ENCODE results near the gene CNNM1. TPM values are rescaled to one million over a fixed set of nuclear protein-coding genes. Genes with fewer than 3 reads are reported as not detected.

The CNNM1 gene
- total and polyA plus RNA-seq, 5 donors from 2014 or later, result 0.07 TPM; not detected in 4

DNA sequence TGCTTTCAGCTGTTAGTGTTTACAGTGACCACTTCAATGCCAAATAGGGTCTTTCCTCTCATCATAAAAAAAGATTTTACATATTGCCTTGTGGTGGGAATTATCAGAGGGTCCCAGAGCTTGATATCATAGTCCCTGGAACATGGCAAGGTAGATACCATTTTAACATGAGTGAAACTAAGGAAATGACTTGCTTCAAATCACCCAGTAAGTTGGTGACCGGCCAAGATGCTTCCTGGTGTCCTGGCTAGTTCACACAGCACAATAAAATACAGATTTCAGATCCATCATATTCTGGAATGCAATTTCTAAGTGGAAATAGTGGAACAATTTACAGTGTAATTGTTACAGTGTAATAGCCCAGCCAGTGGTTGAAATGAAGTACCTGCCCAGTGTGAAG is 36.6 kb downstream of the CNNM1 start:
- no peaks in the 10 kb centered on the region for H3K36me3 ChIP-seq (ENCODE audit: control insufficient read depth, insufficient read depth, low read length)
- DNase-seq (no peak), ATAC-seq (ENCODE audit: low read depth in 2 of 2) (no peak)
- H3K36me3 Mint-ChIP-seq, result no peaks in the 10 kb centered on the region
- peaks cover 17% of the 10 kb centered on the region for H3K27me3 Mint-ChIP-seq
- no peaks in the 10 kb centered on the region for H3K9me3 ChIP-seq (ENCODE audit: control insufficient read depth in 2 of 2, low read length in 2 of 2)
- peaks cover 0 to 3% (median 0%) of the 10 kb centered on the region in 7 donors for H3K9me3 Mint-ChIP-seq
- no peak overlapping the region for H3K27ac Mint-ChIP-seq
- no peaks in the 10 kb centered on the region for H3K4me1 ChIP-seq (ENCODE audit: control insufficient read depth, insufficient read depth, low read length, poor library complexity, severe bottlenecking)
- no peak overlapping the region for H3K27ac ChIP-seq (ENCODE audit: insufficient read depth, low read length, poor library complexity, severe bottlenecking)
- peaks cover 9% of the 10 kb centered on the region for H3K27me3 ChIP-seq (ENCODE audit: control insufficient read depth, insufficient read depth, low read length)
- no peak overlapping the region for H3K4me3 ChIP-seq (ENCODE audit: low read depth, low read length)
- H3K4me1 Mint-ChIP-seq, result peaks cover 0 to 2% (median 0%) of the 10 kb centered on the region in 4 donors
- H3K4me3 Mint-ChIP-seq, result no peak overlapping the region

DNA sequence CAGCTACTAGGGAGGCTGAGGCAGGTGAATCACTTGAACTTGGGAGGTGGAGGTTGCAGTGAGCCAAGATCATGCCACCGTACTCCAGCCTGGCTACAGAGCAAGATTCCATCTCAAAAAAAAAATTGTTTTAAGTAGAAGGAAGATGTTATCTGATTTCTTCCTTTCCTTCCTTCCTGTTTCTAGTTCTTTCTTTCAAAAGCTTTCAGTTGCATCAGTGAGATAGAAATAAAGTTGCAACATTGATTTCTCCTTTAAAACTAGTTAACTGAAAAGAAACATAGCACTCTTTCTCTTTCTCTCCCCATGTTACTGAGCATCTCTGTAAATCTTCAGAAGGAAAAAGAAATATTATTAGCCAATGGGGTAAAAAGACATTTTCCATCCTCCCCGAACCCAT is 37.5 kb downstream of the CNNM1 start:
- Histone ChIP-seq H3K9me3 (ENCODE audit: control insufficient read depth in 2 of 2, low read length in 2 of 2) (no peaks in the 10 kb centered on the region), H3K27ac (ENCODE audit: insufficient read depth, low read length, poor library complexity, severe bottlenecking) (no peak overlapping the region), H3K4me3 (ENCODE audit: low read depth, low read length) (no peak overlapping the region), H3K36me3 (ENCODE audit: control insufficient read depth, insufficient read depth, low read length) (no peaks in the 10 kb centered on the region), H3K4me1 (ENCODE audit: control insufficient read depth, insufficient read depth, low read length, poor library complexity, severe bottlenecking) (no peaks in the 10 kb centered on the region), H3K27me3 (ENCODE audit: control insufficient read depth, insufficient read depth, low read length) (peaks cover 9% of the 10 kb centered on the region)
- ATAC-seq (ENCODE audit: low read depth in 2 of 2) (no peak), DNase-seq (no peak)
- Mint-ChIP-seq H3K36me3 (no peaks in the 10 kb centered on the region), H3K9me3 (peaks cover 0 to 3% (median 0%) of the 10 kb centered on the region in 7 donors), H3K27ac (no peak overlapping the region), H3K4me3 (no peak overlapping the region), H3K4me1 (peaks cover 0 to 9% (median 2%) of the 10 kb centered on the region in 4 donors), H3K27me3 (peaks cover 27% of the 10 kb centered on the region)

- Mint-ChIP-seq H3K27me3 (peaks cover 34% of the 10 kb centered on the region), H3K36me3 (no peaks in the 10 kb centered on the region), H3K4me3 (no peak overlapping the region), H3K27ac (no peak overlapping the region), H3K4me1 (peaks cover 0 to 9% (median 2%) of the 10 kb centered on the region in 4 donors), H3K9me3 (peaks cover 0 to 3% (median 0%) of the 10 kb centered on the region in 7 donors)
- Histone ChIP-seq H3K4me1 (ENCODE audit: control insufficient read depth, insufficient read depth, low read length, poor library complexity, severe bottlenecking) (no peaks in the 10 kb centered on the region), H3K36me3 (ENCODE audit: control insufficient read depth, insufficient read depth, low read length) (no peaks in the 10 kb centered on the region), H3K27ac (ENCODE audit: insufficient read depth, low read length, poor library complexity, severe bottlenecking) (no peak overlapping the region), H3K27me3 (ENCODE audit: control insufficient read depth, insufficient read depth, low read length) (peaks cover 15% of the 10 kb centered on the region), H3K4me3 (ENCODE audit: low read depth, low read length) (no peak overlapping the region), H3K9me3 (ENCODE audit: control insufficient read depth in 2 of 2, low read length in 2 of 2) (no peaks in the 10 kb centered on the region)
- DNase-seq, result no peak
- ATAC-seq (ENCODE audit: low read depth in 2 of 2), result no peak
Observed at GRCh38 chr10:99368646-99369045, 39.5 kb downstream of the CNNM1 start.

- no peak overlapping the region for H3K27ac Mint-ChIP-seq
- H3K27me3 ChIP-seq (ENCODE audit: control insufficient read depth, insufficient read depth, low read length), result peaks cover 18% of the 10 kb centered on the region
Observed at GRCh38 chr10:99369126-99369525, 40.0 kb downstream of the CNNM1 start.

GRCh38 chr10:99369551-99369950 is 40.4 kb downstream of the CNNM1 start:
- H3K4me3 Mint-ChIP-seq, result no peak overlapping the region
- DNase-seq (no peak), ATAC-seq (ENCODE audit: low read depth in 2 of 2) (no peak)
- no peak overlapping the region for H3K27ac ChIP-seq (ENCODE audit: insufficient read depth, low read length, poor library complexity, severe bottlenecking)
- peaks cover 19% of the 10 kb centered on the region for H3K27me3 ChIP-seq (ENCODE audit: control insufficient read depth, insufficient read depth, low read length)
- H3K4me1 ChIP-seq (ENCODE audit: control insufficient read depth, insufficient read depth, low read length, poor library complexity, severe bottlenecking), result no peaks in the 10 kb centered on the region
- no peaks in the 10 kb centered on the region for H3K36me3 Mint-ChIP-seq
- no peak overlapping the region for H3K4me3 ChIP-seq (ENCODE audit: low read depth, low read length)
- peaks cover 0 to 3% (median 0%) of the 10 kb centered on the region in 7 donors for H3K9me3 Mint-ChIP-seq
- H3K27me3 Mint-ChIP-seq, result peaks cover 35% of the 10 kb centered on the region
- H3K4me1 Mint-ChIP-seq, result peaks cover 0 to 9% (median 2%) of the 10 kb centered on the region in 4 donors
- peak overlapping the region in 1 of 3 donors; percentile 2 for H3K27ac Mint-ChIP-seq
- H3K36me3 ChIP-seq (ENCODE audit: control insufficient read depth, insufficient read depth, low read length), result no peaks in the 10 kb centered on the region
- no peaks in the 10 kb centered on the region for H3K9me3 ChIP-seq (ENCODE audit: control insufficient read depth in 2 of 2, low read length in 2 of 2)

More at GRCh38 chr10:99369126-99369525, 40.0 kb downstream of the CNNM1 start:
- no peak overlapping the region for H3K4me3 ChIP-seq (ENCODE audit: low read depth, low read length)
- Mint-ChIP-seq H3K36me3 (no peaks in the 10 kb centered on the region), H3K27me3 (peaks cover 34% of the 10 kb centered on the region), H3K4me1 (peaks cover 0 to 9% (median 2%) of the 10 kb centered on the region in 4 donors), H3K4me3 (no peak overlapping the region), H3K9me3 (peaks cover 0 to 3% (median 0%) of the 10 kb centered on the region in 7 donors)
- H3K36me3 ChIP-seq (ENCODE audit: control insufficient read depth, insufficient read depth, low read length), result no peaks in the 10 kb centered on the region
- no peak overlapping the region for H3K27ac ChIP-seq (ENCODE audit: insufficient read depth, low read length, poor library complexity, severe bottlenecking)
- H3K9me3 ChIP-seq (ENCODE audit: control insufficient read depth in 2 of 2, low read length in 2 of 2), result no peaks in the 10 kb centered on the region
- ATAC-seq (ENCODE audit: low read depth in 2 of 2), result no peak
- no peak for DNase-seq
- H3K4me1 ChIP-seq (ENCODE audit: control insufficient read depth, insufficient read depth, low read length, poor library complexity, severe bottlenecking), result no peaks in the 10 kb centered on the region

- H3K9me3 Mint-ChIP-seq, result peaks cover 0 to 3% (median 0%) of the 10 kb centered on the region in 7 donors
- Histone ChIP-seq H3K36me3 (ENCODE audit: control insufficient read depth, insufficient read depth, low read length) (no peaks in the 10 kb centered on the region), H3K4me3 (ENCODE audit: low read depth, low read length) (no peak overlapping the region), H3K27me3 (ENCODE audit: control insufficient read depth, insufficient read depth, low read length) (peaks cover 21% of the 10 kb centered on the region), H3K27ac (ENCODE audit: insufficient read depth, low read length, poor library complexity, severe bottlenecking) (no peak overlapping the region), H3K9me3 (ENCODE audit: control insufficient read depth in 2 of 2, low read length in 2 of 2) (no peaks in the 10 kb centered on the region), H3K4me1 (ENCODE audit: control insufficient read depth, insufficient read depth, low read length, poor library complexity, severe bottlenecking) (no peaks in the 10 kb centered on the region)
- H3K4me3 Mint-ChIP-seq, result no peak overlapping the region
- H3K27ac Mint-ChIP-seq, result no peak overlapping the region
- H3K27me3 Mint-ChIP-seq, result peaks cover 48% of the 10 kb centered on the region
- DNase-seq (peak in 1 of 3 donors; percentile 10), ATAC-seq (ENCODE audit: low read depth in 2 of 2) (no peak)
- peaks cover 0 to 9% (median 2%) of the 10 kb centered on the region in 4 donors for H3K4me1 Mint-ChIP-seq
- no peaks in the 10 kb centered on the region for H3K36me3 Mint-ChIP-seq
Observed at GRCh38 chr10:99370993-99371392, 41.8 kb downstream of the CNNM1 start.

DNA sequence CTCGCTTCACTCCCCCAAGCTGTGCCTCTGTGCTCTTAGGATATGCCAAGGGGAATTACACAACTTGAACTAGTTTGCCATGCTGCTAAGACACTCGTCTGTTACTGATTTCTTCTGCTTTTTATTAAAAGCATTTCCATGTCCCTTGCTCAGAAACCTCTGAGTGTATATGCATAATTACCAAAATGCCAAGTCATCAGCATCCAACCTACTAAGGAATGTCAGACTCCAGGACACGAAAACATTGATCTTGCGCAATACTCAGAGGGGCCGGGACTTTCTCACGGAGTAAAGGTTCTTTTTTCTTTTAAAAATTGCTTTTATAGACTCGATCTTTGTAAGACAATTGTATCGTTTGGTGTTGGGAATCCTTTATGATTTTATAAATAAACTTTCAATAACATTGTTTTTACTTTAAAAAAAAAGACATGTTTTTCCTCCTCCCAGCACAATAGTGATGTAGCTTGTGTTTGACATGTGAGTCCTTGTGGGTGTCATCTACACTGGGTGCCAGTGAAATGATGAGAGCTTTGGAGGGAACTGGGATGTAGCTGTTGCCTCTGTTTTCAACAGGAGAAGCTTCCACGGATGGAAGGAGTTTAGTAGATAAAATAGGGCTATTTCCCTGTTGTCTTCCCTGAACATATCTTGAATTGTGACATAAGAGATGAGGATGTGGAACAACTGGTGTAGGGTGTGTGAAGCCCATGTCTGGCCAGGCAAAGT is 43.6 kb downstream of the CNNM1 start:
- Histone ChIP-seq H3K4me1 (ENCODE audit: control insufficient read depth, insufficient read depth, low read length, poor library complexity, severe bottlenecking) (no peaks in the 10 kb centered on the region), H3K27ac (ENCODE audit: insufficient read depth, low read length, poor library complexity, severe bottlenecking) (no peak overlapping the region), H3K27me3 (ENCODE audit: control insufficient read depth, insufficient read depth, low read length) (peaks cover 24% of the 10 kb centered on the region), H3K9me3 (ENCODE audit: control insufficient read depth in 2 of 2, low read length in 2 of 2) (no peaks in the 10 kb centered on the region), H3K36me3 (ENCODE audit: control insufficient read depth, insufficient read depth, low read length) (no peaks in the 10 kb centered on the region), H3K4me3 (ENCODE audit: low read depth, low read length) (no peak overlapping the region)
- H3K36me3 Mint-ChIP-seq, result no peaks in the 10 kb centered on the region
- H3K27me3 Mint-ChIP-seq, result peaks cover 47% of the 10 kb centered on the region
- H3K4me1 Mint-ChIP-seq, result peaks cover 0 to 9% (median 2%) of the 10 kb centered on the region in 4 donors
- ATAC-seq (ENCODE audit: low read depth in 2 of 2) (no peak), DNase-seq (no peak)
- H3K27ac Mint-ChIP-seq, result no peak overlapping the region
- no peak overlapping the region for H3K4me3 Mint-ChIP-seq
- peaks cover 0 to 3% (median 0%) of the 10 kb centered on the region in 7 donors for H3K9me3 Mint-ChIP-seq

GRCh38 chr10:99374526-99374925 is 45.4 kb downstream of the CNNM1 start:
- no peaks in the 10 kb centered on the region for H3K9me3 Mint-ChIP-seq
- peaks cover 55% of the 10 kb centered on the region for H3K27me3 Mint-ChIP-seq
- H3K36me3 ChIP-seq (ENCODE audit: control insufficient read depth, insufficient read depth, low read length), result no peaks in the 10 kb centered on the region
- H3K9me3 ChIP-seq (ENCODE audit: control insufficient read depth in 2 of 2, low read length in 2 of 2), result no peaks in the 10 kb centered on the region
- peaks cover 22% of the 10 kb centered on the region for H3K27me3 ChIP-seq (ENCODE audit: control insufficient read depth, insufficient read depth, low read length)
- H3K27ac Mint-ChIP-seq, result no peak overlapping the region
- H3K4me1 Mint-ChIP-seq, result peaks cover 0 to 9% (median 2%) of the 10 kb centered on the region in 4 donors
- DNase-seq (no peak), ATAC-seq (ENCODE audit: low read depth in 2 of 2) (no peak)
- H3K36me3 Mint-ChIP-seq, result no peaks in the 10 kb centered on the region
- no peak overlapping the region for H3K27ac ChIP-seq (ENCODE audit: insufficient read depth, low read length, poor library complexity, severe bottlenecking)
- no peak overlapping the region for H3K4me3 ChIP-seq (ENCODE audit: low read depth, low read length)
- no peaks in the 10 kb centered on the region for H3K4me1 ChIP-seq (ENCODE audit: control insufficient read depth, insufficient read depth, low read length, poor library complexity, severe bottlenecking)
- no peak overlapping the region for H3K4me3 Mint-ChIP-seq

All from CD4-positive, CD25-positive, alpha-beta regulatory T cell (primary cell).